ENCODE results near the gene PNMT. TPM values are rescaled to one million over a fixed set of nuclear protein-coding genes. Genes with fewer than 3 reads are reported as not detected.

PNMT gene
- total and polyA plus RNA-seq, 2 of the 13 experiments (the other 11 are each of a cell fraction or from before 2014, with no cell fraction given), result 0.25 TPM; not detected in 1

GRCh38 chr17:39671651-39672521, 3.6 kb downstream of the PNMT start (continued):
- TF ChIP-seq STAT6 (CRISPR knock-in tag; IDR thresholded peaks at IDR 0.05; ENCODE audit: borderline replicate concordance) (no peak), PHB2 (IDR thresholded peaks at IDR 0.05; ENCODE audit: partially characterized antibody) (no peak), ZNF101 (CRISPR knock-in tag; IDR thresholded peaks at IDR 0.05; ENCODE audit: borderline replicate concordance, low read depth) (no peak), ZNF251 (CRISPR knock-in tag; IDR thresholded peaks at IDR 0.05) (no peak), ZNF546 (CRISPR knock-in tag; conservative IDR thresholded peaks at IDR 0.05) (no peak), BRCA1 (CRISPR knock-in tag; IDR thresholded peaks at IDR 0.05) (no peak), ZSCAN31 (CRISPR knock-in tag; IDR thresholded peaks at IDR 0.05; ENCODE audit: low read depth) (peak; percentile 82; the same call in 1 of the 2 replicates), ZZZ3 (CRISPR knock-in tag; IDR thresholded peaks at IDR 0.05; ENCODE audit: borderline replicate concordance) (0 out of 2 replicates have a peak, but pooled peaks have one; percentile 77), ELF4 (CRISPR knock-in tag; IDR thresholded peaks at IDR 0.05; ENCODE audit: borderline replicate concordance) (no peak), CEBPG (CRISPR knock-in tag; IDR thresholded peaks at IDR 0.05) (no peak), ZNF567 (CRISPR knock-in tag; IDR thresholded peaks at IDR 0.05; ENCODE audit: borderline replicate concordance) (0 out of 2 replicates have a peak, but pooled peaks have one; percentile 89), ZEB1 (IDR thresholded peaks at IDR 0.05; ENCODE audit: insufficient replicate concordance, low read depth) (no peak), ZNF235 (CRISPR knock-in tag; IDR thresholded peaks at IDR 0.05; ENCODE audit: borderline replicate concordance) (no peak), CBX1 (IDR thresholded peaks at IDR 0.05; ENCODE audit: low read depth) (peak; percentile 18), HCFC1 (IDR thresholded peaks at IDR 0.05; ENCODE audit: low read depth, low read length) (no peak), ERF (CRISPR knock-in tag; IDR thresholded peaks at IDR 0.05) (peak; percentile 90; the same call in 1 of the 2 replicates)
- TF ChIP-seq, protein P1, sequence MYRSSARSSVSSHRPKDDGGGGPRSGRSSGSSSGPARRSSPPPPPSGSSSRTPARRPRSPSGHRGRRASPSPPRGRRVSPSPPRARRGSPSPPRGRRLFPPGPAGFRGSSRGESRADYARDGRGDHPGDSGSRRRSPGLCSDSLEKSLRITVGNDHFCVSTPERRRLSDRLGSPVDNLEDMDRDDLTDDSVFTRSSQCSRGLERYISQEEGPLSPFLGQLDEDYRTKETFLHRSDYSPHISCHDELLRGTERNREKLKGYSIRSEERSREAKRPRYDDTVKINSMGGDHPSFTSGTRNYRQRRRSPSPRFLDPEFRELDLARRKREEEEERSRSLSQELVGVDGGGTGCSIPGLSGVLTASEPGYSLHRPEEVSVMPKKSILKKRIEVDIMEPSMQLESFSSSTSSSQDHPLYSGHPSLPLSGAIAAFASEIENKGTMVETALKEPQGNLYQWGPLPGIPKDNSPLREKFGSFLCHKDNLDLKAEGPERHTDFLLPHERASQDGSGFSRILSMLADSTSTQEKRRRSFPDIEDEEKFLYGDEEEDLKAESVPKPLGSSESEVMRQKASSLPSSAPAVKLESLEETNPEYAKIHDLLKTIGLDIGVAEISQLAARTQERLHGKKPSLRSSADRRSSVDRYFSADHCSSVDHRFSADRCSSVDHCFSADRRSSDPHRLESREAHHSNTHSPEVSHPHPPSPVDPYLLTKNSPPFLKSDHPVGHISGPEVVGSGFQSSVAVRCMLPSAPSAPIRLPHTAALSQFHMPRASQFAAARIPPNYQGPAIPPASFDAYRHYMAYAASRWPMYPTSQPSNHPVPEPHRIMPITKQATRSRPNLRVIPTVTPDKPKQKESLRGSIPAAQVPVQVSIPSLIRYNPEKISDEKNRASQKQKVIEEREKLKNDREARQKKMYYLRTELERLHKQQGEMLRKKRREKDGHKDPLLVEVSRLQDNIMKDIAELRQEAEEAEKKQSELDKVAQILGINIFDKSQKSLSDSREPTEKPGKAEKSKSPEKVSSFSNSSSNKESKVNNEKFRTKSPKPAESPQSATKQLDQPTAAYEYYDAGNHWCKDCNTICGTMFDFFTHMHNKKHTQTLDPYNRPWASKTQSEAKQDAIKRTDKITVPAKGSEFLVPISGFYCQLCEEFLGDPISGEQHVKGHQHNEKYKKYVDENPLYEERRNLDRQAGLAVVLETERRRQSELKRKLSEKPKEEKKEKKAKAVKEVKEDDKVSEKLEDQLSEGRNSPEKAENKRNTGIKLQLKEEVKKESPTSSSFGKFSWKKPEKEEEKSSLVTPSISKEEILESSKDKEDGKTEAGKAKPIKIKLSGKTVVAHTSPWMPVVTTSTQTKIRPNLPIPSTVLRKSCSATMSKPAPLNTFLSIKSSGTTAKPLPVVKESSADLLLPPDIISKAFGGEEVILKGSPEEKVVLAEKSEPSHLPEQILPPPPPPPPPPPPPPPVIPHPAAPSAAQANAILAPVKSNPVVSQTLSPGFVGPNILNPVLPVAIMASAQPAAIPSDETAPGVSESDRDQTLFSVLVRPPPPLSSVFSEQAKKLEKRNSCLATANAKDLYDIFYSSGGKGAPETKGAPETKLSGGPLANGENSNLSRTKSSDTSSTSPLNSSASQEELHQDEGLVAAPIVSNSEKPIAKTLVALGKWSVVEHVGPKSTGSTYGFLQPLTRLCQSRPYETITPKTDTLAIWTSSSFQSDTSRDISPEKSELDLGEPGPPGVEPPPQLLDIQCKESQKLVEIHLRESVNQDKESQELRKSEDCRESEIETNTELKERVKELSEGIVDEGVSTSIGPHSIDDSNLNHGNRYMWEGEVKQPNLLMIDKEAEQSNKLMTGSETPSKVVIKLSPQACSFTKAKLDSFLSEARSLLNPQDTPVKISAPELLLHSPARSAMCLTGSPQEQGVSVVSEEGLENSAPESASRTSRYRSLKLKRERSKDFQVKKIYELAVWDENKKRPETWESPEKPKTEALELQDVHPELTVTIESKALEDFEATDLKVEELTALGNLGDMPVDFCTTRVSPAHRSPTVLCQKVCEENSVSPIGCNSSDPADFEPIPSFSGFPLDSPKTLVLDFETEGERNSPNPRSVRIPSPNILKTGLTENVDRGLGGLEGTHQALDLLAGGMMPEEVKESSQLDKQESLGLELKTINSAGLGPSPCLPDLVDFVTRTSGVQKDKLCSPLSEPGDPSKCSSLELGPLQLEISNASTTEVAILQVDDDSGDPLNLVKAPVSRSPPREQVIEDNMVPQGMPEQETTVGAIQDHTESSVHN (CRISPR knock-in tag; IDR thresholded peaks at IDR 0.05), result peak; percentile 80
- TF ChIP-seq, protein P2, sequence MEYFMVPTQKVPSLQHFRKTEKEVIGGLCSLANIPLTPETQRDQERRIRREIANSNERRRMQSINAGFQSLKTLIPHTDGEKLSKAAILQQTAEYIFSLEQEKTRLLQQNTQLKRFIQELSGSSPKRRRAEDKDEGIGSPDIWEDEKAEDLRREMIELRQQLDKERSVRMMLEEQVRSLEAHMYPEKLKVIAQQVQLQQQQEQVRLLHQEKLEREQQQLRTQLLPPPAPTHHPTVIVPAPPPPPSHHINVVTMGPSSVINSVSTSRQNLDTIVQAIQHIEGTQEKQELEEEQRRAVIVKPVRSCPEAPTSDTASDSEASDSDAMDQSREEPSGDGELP (IDR thresholded peaks at IDR 0.05; ENCODE audit: borderline replicate concordance, low read depth), result no peak
